ENCODE measurements around the gene LTB4R2. TPM values are rescaled to one million over a fixed set of nuclear protein-coding genes. Genes with fewer than 3 reads are reported as not detected.

Gene LTB4R2
- polyA plus RNA-seq, 1 experiment: 0.91 TPM

DNA sequence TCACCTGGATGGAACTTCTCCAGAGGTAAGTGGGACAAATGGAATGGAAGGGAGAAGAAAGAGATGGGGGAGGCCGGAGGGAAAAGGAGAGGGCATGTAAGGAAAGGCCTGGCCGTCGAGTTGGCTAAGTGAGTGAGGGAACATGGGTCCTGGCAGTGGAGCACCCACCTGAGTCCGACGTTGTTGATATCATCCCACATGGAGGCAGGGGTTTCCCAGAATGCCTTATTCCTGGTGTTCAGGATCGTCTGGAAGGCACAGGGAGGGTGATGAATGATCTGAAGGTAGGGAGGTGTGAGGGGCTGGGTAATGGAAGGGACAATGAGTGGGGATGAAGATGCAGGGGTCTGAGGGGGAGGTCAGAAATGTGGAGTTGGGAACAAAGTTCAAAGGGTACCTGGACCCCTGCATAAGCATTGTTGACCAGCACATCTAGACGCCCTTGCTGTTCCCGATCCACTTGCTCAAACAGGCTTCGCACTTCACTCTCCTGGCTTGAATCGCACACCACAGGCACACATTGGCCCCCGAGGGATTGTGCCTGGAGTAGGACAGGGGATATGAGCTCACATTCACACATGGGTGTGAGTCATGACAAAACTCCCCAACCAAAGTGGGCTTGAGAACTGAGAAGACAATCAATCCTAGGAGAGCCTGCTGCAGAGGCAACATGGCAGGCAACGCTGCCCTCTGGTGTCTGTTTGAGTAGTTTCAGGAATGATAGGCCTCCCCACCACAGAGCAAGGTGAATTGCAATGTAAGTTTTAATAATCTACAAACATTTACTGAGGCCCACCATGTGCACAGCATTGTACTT, 13.4 kb upstream of the LTB4R2 start:
- ChIA-PET CTCF (interaction anchor here (0.6 to 7.6 kb wide), 37 partner anchors 12 to 282 kb away, joined by 3 to 87 read pairs (median 5); partner anchors contain the start of genes CHMP4A, CIDEB, DCAF11 and EMC9), POLR2A (interaction anchor here (1.9 kb wide), 1 partner anchor 54 kb away, joined by 14 read pairs; the partner anchor contains the start of gene TINF2)
- H3K4me3 ChIP-seq (ENCODE audit: low read depth, low read length): no peak overlapping the region
- no peaks in the 10 kb centered on the region for H3K27me3 ChIP-seq (ENCODE audit: control insufficient read depth, insufficient read depth, low read length)
- no peaks in the 10 kb centered on the region for H3K9me3 ChIP-seq (ENCODE audit: control insufficient read depth, insufficient read depth, low read length)
- H3K27ac ChIP-seq (ENCODE audit: low read depth, low read length): peak overlapping the region; percentile 75
- TF ChIP-seq, protein P1, sequence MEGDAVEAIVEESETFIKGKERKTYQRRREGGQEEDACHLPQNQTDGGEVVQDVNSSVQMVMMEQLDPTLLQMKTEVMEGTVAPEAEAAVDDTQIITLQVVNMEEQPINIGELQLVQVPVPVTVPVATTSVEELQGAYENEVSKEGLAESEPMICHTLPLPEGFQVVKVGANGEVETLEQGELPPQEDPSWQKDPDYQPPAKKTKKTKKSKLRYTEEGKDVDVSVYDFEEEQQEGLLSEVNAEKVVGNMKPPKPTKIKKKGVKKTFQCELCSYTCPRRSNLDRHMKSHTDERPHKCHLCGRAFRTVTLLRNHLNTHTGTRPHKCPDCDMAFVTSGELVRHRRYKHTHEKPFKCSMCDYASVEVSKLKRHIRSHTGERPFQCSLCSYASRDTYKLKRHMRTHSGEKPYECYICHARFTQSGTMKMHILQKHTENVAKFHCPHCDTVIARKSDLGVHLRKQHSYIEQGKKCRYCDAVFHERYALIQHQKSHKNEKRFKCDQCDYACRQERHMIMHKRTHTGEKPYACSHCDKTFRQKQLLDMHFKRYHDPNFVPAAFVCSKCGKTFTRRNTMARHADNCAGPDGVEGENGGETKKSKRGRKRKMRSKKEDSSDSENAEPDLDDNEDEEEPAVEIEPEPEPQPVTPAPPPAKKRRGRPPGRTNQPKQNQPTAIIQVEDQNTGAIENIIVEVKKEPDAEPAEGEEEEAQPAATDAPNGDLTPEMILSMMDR (IDR thresholded peaks at IDR 0.05; ENCODE audit: low read depth, low read length): peak; percentile 86
- peak; percentile 83 for DNase-seq (ENCODE audit: low read depth, low spot score)

DNA sequence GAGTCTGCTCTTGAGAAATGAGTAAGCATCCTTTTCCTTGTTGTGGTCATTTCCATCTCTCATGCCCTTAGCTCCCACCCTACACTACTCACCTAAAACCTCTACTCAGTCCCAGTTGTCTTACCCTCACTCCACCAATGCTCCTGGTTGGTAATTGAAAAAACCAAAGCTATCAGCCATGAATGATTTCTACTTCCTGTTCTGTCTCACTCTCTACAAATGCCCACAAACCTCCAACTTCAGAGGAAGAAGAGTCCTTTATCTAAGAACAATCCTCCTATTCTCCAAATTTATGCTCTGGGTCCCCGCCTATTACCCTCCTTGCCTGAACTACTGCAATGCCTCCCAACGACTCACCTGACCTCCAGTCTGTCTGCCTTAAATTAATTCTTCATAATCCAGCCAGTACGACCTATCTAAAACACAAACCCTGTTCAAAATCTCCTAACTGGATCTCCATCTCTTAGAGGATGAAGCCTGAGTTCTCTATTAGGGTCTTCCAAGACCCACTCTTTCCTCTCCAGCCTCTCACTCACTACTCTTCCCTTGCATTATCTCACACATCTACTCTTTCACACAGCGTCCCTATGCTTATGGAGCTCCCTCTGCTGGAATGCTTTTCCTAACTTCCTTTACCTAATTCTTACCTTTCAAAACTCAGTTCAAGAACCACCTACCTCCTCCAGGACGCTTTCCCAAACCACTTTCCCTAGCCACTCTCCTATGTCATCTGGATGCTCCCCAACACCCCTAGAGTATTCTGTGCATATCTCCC, 12.6 kb upstream of the LTB4R2 start:
- Histone ChIP-seq H3K27ac (ENCODE audit: low read depth, low read length) (peak overlapping the region; percentile 31), H3K27me3 (ENCODE audit: control insufficient read depth, insufficient read depth, low read length) (no peaks in the 10 kb centered on the region), H3K9me3 (ENCODE audit: control insufficient read depth, insufficient read depth, low read length) (no peaks in the 10 kb centered on the region), H3K4me3 (ENCODE audit: low read depth, low read length) (no peak overlapping the region)
- DNase-seq (ENCODE audit: low read depth, low spot score): no peak
- CTCF ChIA-PET: interaction anchor here (0.7 to 7.6 kb wide), 28 partner anchors 8 to 240 kb away, joined by 3 to 87 read pairs (median 6); partner anchors contain the start of genes CIDEB, IRF9, LTB4R2 and MDP1
- TF ChIP-seq, protein P1 (IDR thresholded peaks at IDR 0.05; ENCODE audit: low read depth, low read length): peak; percentile 48; the same call in 1 of the 2 replicates
- POLR2A ChIA-PET: interaction anchor here (0.6 to 1.9 kb wide), 2 partner anchors 55 to 99 kb away, joined by 11 to 14 read pairs; partner anchors contain the start of gene TINF2

DNA sequence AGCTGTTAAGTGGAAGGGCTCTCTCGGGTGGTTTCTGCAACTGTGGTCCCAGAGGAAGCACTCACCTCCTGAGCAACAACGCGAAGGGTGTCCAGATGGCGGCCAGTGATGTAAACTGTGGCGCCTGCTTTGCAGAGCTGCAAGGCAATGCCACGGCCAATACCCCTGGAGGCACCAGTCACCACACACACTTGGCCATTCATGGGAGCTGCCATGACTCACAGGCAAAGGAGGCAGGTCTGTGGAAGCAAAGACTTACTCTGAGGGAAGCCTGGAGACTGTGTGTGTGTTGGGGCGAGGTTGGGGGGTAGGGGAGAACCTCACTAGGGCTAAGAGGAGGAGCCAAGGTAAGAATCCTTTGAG, 11.1 kb upstream of the LTB4R2 start:
- H3K9me3 ChIP-seq (ENCODE audit: control insufficient read depth, insufficient read depth, low read length): no peaks in the 10 kb centered on the region
- TF ChIP-seq, protein P1 (IDR thresholded peaks at IDR 0.05; ENCODE audit: low read depth, low read length): no peak
- peak overlapping the region; percentile 96 for H3K4me3 ChIP-seq (ENCODE audit: low read depth, low read length)
- ChIA-PET POLR2A (interaction anchor here (0.5 to 1.6 kb wide), 4 partner anchors 56 to 184 kb away, joined by 3 to 9 read pairs (median 4); partner anchors contain the start of genes CBLN3, DCAF11, KHNYN and NRL), CTCF (interaction anchor here (0.5 to 7.6 kb wide), 7 partner anchors 10 to 241 kb away, joined by 3 to 87 read pairs (median 3); partner anchors contain the start of genes CIDEB, IRF9, LTB4R2 and TINF2)
- DNase-seq (ENCODE audit: low read depth, low spot score): peak; percentile 23
- peak overlapping the region; percentile 57 for H3K27ac ChIP-seq (ENCODE audit: low read depth, low read length)
- no peaks in the 10 kb centered on the region for H3K27me3 ChIP-seq (ENCODE audit: control insufficient read depth, insufficient read depth, low read length)

DNA sequence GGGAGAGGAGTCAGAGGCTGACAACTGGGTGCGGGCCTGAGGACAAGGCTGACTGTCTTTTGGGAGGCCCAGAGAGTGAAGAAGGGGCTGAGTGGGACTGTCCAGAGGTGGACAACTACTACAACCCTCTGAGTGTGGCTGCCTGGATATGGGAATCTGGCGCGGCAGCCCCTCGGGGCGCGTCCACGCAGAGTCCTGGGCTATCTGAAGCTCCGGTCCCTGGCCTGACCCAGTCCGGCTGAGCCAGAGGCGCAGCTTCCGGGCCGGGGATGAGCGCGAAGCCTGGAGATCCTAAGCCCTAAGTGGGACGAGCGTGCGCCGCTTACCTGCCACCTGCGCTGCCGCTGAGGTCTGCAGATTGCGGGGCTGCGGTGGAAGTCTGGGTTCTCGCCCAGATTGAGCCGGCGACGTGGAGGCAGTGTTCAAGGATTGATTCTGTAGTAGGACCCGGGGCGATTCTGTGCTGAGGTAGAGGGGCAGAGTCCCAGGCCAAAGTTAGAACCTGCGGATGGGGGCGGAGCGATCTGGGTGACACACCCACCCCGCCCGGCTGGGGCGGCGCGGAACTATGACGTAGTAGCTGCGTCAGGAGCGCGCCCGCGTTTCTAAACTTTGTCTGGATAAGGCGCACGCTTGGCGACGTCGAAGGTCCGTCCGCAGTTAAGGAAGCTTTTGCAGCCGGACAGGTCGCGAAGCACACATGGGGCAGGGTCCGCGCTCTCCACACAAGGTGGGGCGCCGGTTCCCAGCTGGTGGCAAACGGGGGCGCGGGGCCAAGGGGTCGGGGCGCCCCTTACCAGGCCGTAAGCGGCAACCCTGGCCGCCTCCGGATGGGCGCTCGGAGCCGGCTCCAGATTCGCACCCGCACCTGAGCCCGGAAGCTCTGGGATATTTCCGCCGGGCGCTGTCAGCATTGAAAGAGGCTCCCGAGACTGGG, 10.4 kb upstream of the LTB4R2 start, which contains the start of the genes DHRS1 and NOP9:
Gene DHRS1 (minus strand): TSS at position 526 of the 937 bp plus-strand sequence. CDS start 674 bp downstream, outside the sequence.
Gene NOP9 (plus strand): TSS at position 596 of the 937 bp plus-strand sequence. CDS start 105 bp downstream, at position 701.
- Histone ChIP-seq H3K27ac (ENCODE audit: low read depth, low read length) (peak within 1 kb of the TSS; percentile 57), H3K4me3 (ENCODE audit: low read depth, low read length) (peak within 1 kb of the TSS; percentile 96), H3K9me3 (ENCODE audit: control insufficient read depth, insufficient read depth, low read length) (no peaks in the 10 kb centered on the region), H3K27me3 (ENCODE audit: control insufficient read depth, insufficient read depth, low read length) (no peaks in the 10 kb centered on the region)
- TF ChIP-seq, protein P1 (IDR thresholded peaks at IDR 0.05; ENCODE audit: low read depth, low read length): no peak
- peak; percentile 54 for DNase-seq (ENCODE audit: low read depth, low spot score)
- CTCF ChIA-PET: interaction anchor here (0.5 to 7.6 kb wide), 9 partner anchors 9 to 241 kb away, joined by 3 to 87 read pairs (median 3); partner anchors contain the start of genes CIDEB, IRF9, LTB4R2 and TINF2
- POLR2A ChIA-PET: interaction anchor here (0.5 to 2.5 kb wide), 10 partner anchors 20 to 185 kb away, joined by 3 to 9 read pairs (median 3); partner anchors contain the start of genes CBLN3, DCAF11, KHNYN and MDP1
